HEK293 (cell line): ENCODE data around the gene GUCY1A2.
A peak's percentile ranks its signal among the peaks of the same experiment; 100 is the strongest.

Experiments
- CTCF ChIA-PET: fragments of 350-600 bp; formaldehyde crosslinking; extraction: SDS; loops from one replicate; lab custom pipeline; 2021; ENCODE audit warnings: antibody characterized with exemption; lab: Yijun Ruan, JAX
- POLR2A ChIA-PET: fragments of 300-600 bp; formaldehyde crosslinking; extraction: SDS; loops from one replicate; lab custom pipeline; 2020; ENCODE audit warnings: antibody characterized with exemption, inconsistent platforms; lab: Yijun Ruan, JAX
- H3K27ac ChIP-seq: fragments of 200-500 bp; sonication (Bioruptor generic); 2 replicates; pipeline ENCODE4 v1.5.1; 2014; ENCODE audit warnings: low read depth, low read length, control low read depth, inconsistent platforms; ENCODE audit errors: extremely low read depth
- H3K36me3 ChIP-seq, 2 experiments: fragments of 200-500 bp in 1 of 2; sonication (Bioruptor generic) in 1 of 2; 1 replicate in 1 of 2; 2 replicates in 1 of 2; pipeline ENCODE4 v1.5.1; 2014 to 2017; ENCODE audit warnings: inconsistent platforms in 2 of 2, low read length in 2 of 2; ENCODE audit not compliant: control insufficient read depth in 2 of 2, insufficient read depth in 1 of 2
- H3K4me1 ChIP-seq: fragments of 200-500 bp; sonication (Bioruptor generic); 2 replicates; pipeline ENCODE4 v1.5.1; 2014; ENCODE audit warnings: mild to moderate bottlenecking, low read length, inconsistent platforms; ENCODE audit not compliant: control insufficient read depth, insufficient read depth
- H3K4me3 ChIP-seq: 2 replicates; pipeline ENCODE4 v1.5.1; 2011; ENCODE audit warnings: low read depth, mild to moderate bottlenecking, control low read depth, low read length, moderate library complexity
- H3K9me3 ChIP-seq: fragments of 200-500 bp; sonication (Bioruptor generic); 2 replicates; pipeline ENCODE4 v1.5.1; 2014; ENCODE audit warnings: low read depth, low read length, inconsistent platforms; ENCODE audit not compliant: control insufficient read depth, insufficient read depth
- KLF8 ChIP-seq: fragments of 450-650 bp; formaldehyde crosslinking; IDR thresholded peaks from 2 replicates; pipeline ENCODE4 v1.5.1; 2016; ENCODE audit warnings: missing biosample characterization, missing genetic modification characterization
- KLF9 ChIP-seq: fragments of 450-650 bp; formaldehyde crosslinking; IDR thresholded peaks from 2 replicates; pipeline ENCODE4 v1.5.1; 2016; ENCODE audit warnings: missing biosample characterization, missing genetic modification characterization, low read depth
- SCRT1 ChIP-seq: fragments of 450-650 bp; formaldehyde crosslinking; IDR thresholded peaks from 2 replicates; pipeline ENCODE4 v1.5.1; 2016; ENCODE audit warnings: missing biosample characterization, missing genetic modification characterization, borderline replicate concordance
- SP7 ChIP-seq: fragments of 450-650 bp; formaldehyde crosslinking; IDR thresholded peaks from 2 replicates; pipeline ENCODE4 v1.5.1; 2016; ENCODE audit warnings: missing biosample characterization, missing genetic modification characterization
- TCF7L2 ChIP-seq: IDR thresholded peaks from 2 replicates; pipeline ENCODE4 v1.6.1; 2011; ENCODE audit warnings: low read depth, mild to moderate bottlenecking, inconsistent platforms, low read length, moderate library complexity, borderline replicate concordance
- ZFP3 ChIP-seq: fragments of 450-650 bp; formaldehyde crosslinking; IDR thresholded peaks from 2 replicates; pipeline ENCODE4 v1.5.1; 2016; ENCODE audit warnings: low read depth, missing biosample characterization, missing genetic modification characterization
- ZNF341 ChIP-seq: fragments of 450-650 bp; formaldehyde crosslinking; IDR thresholded peaks from 2 replicates; pipeline ENCODE4; 2016; ENCODE audit warnings: low read depth, missing biosample characterization, missing genetic modification characterization
- ZNF404 ChIP-seq: fragments of 450-650 bp; formaldehyde crosslinking; IDR thresholded peaks from 2 replicates; pipeline ENCODE4 v1.5.1; 2017; ENCODE audit warnings: missing biosample characterization, missing genetic modification characterization
- ZNF510 ChIP-seq: fragments of 450-650 bp; formaldehyde crosslinking; IDR thresholded peaks from 2 replicates; pipeline ENCODE4 v1.5.1; 2018; ENCODE audit warnings: mild to moderate bottlenecking, missing genetic modification characterization, missing biosample characterization; ENCODE audit not compliant: insufficient replicate concordance
- ZNF624 ChIP-seq: fragments of 450-650 bp; formaldehyde crosslinking; IDR thresholded peaks from 2 replicates; pipeline ENCODE4 v1.5.1; 2017; ENCODE audit warnings: missing biosample characterization, missing genetic modification characterization
- ZNF629 ChIP-seq: fragments of 450-650 bp; formaldehyde crosslinking; IDR thresholded peaks from 2 replicates; pipeline ENCODE4 v1.5.1; 2017; ENCODE audit warnings: missing biosample characterization, missing genetic modification characterization
- ZNF768 ChIP-seq: fragments of 450-650 bp; formaldehyde crosslinking; IDR thresholded peaks from 2 replicates; pipeline ENCODE4 v1.5.1; 2018; ENCODE audit warnings: missing biosample characterization, mild to moderate bottlenecking, missing genetic modification characterization
- ZNF843 ChIP-seq: fragments of 450-650 bp; formaldehyde crosslinking; IDR thresholded peaks from 2 replicates; pipeline ENCODE4 v1.5.1; 2016; ENCODE audit warnings: missing biosample characterization, missing genetic modification characterization
- ZXDB ChIP-seq: fragments of 450-650 bp; formaldehyde crosslinking; IDR thresholded peaks from 2 replicates; pipeline ENCODE4 v1.5.1; 2016; ENCODE audit warnings: missing biosample characterization, missing genetic modification characterization
- TF ChIP-seq, protein P1 (sequence below): fragments of 450-650 bp; formaldehyde crosslinking; IDR thresholded peaks from 2 replicates; pipeline ENCODE4 v1.5.1; 2016; ENCODE audit warnings: missing biosample characterization, missing genetic modification characterization
- TF ChIP-seq, protein P2 (sequence below): fragments of 450-650 bp; formaldehyde crosslinking; IDR thresholded peaks from 2 replicates; pipeline ENCODE4 v1.5.1; 2016; ENCODE audit warnings: missing biosample characterization, missing genetic modification characterization, borderline replicate concordance
- TF ChIP-seq, protein P3 (sequence below): fragments of 450-650 bp; formaldehyde crosslinking; IDR thresholded peaks from 2 replicates; pipeline ENCODE4 v1.5.1; 2017; ENCODE audit warnings: missing biosample characterization, missing genetic modification characterization
- TF ChIP-seq, protein P4 (sequence below): fragments of 450-650 bp; formaldehyde crosslinking; IDR thresholded peaks from 2 replicates; pipeline ENCODE4 v1.5.1; 2016; ENCODE audit warnings: missing biosample characterization, missing genetic modification characterization
- TF ChIP-seq, protein P5 (sequence below): fragments of 450-650 bp; formaldehyde crosslinking; IDR thresholded peaks from 2 replicates; pipeline ENCODE4 v1.5.1; 2016; ENCODE audit warnings: missing biosample characterization, missing genetic modification characterization, low read depth
- TF ChIP-seq, protein P6 (sequence below): fragments of 450-650 bp; IDR thresholded peaks from 2 replicates; pipeline ENCODE4 v1.5.1; 2018; ENCODE audit warnings: missing biosample characterization, missing genetic modification characterization

GUCY1A2 gene

DNA sequence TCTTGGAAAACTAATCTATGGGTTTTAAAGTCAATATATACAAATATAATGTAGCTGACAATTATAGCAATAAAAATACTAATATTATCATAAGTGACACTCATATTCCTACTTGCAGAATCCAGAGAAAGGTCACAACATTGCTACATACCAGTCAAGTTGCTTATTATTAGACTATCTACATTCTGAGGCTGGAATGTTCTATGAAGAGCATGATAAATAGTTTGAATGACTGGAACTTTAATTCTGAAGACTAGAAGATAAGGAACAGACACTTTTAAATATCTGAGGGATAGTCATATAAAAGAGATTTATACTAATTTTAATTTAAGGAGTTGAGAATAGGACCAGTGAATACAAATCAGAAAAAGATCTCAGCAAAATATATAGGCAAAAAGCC is 146.0 kb downstream of the GUCY1A2 start:
- TF ChIP-seq, protein P1, sequence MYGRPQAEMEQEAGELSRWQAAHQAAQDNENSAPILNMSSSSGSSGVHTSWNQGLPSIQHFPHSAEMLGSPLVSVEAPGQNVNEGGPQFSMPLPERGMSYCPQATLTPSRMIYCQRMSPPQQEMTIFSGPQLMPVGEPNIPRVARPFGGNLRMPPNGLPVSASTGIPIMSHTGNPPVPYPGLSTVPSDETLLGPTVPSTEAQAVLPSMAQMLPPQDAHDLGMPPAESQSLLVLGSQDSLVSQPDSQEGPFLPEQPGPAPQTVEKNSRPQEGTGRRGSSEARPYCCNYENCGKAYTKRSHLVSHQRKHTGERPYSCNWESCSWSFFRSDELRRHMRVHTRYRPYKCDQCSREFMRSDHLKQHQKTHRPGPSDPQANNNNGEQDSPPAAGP (tag by site-specific recombination), result no peak
- Histone ChIP-seq H3K4me3 (no peak overlapping the region), H3K4me1 (0 out of 2 replicates have a peak, but pooled peaks cover 2% of the 10 kb centered on the region), H3K36me3 (no peaks in the 10 kb centered on the region), H3K27ac (no peak overlapping the region), H3K9me3 (no peaks in the 10 kb centered on the region)
- ChIA-PET POLR2A (no interaction called here), CTCF (interaction anchor here (0.6 kb wide), 1 partner anchor 78 kb away, joined by 3 read pairs; no protein-coding TSS in a partner anchor)

DNA sequence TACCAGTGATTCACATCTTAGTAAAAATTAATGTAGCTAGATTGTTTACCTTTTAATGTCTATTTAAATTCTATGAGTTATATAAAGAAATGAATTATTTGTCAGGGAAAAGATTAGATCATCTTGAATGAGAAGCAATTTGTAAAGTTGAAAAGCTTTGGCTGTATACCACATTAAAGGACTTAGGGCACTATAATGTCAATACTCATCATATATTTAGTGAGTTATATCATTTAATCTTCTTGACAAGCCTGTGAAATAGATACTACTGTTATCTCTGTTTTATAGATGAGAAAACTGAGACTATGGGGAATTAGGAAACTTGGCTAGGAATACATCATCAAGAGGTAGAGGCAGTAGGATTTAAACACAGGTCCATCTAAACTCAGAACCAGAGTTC is 160.1 kb downstream of the GUCY1A2 start:
- Histone ChIP-seq H3K36me3 (no peaks in the 10 kb centered on the region), H3K27ac (no peak overlapping the region), H3K4me1 (no peaks in the 10 kb centered on the region; the same call in 1 of the 2 replicates), H3K9me3 (no peaks in the 10 kb centered on the region), H3K4me3 (no peak overlapping the region)
- CTCF ChIA-PET, result no interaction called here
- POLR2A ChIA-PET, result interaction anchor here (0.5 kb wide), 1 partner anchor 139 kb away, joined by 5 read pairs; no protein-coding TSS in a partner anchor
- TF ChIP-seq, protein P2, sequence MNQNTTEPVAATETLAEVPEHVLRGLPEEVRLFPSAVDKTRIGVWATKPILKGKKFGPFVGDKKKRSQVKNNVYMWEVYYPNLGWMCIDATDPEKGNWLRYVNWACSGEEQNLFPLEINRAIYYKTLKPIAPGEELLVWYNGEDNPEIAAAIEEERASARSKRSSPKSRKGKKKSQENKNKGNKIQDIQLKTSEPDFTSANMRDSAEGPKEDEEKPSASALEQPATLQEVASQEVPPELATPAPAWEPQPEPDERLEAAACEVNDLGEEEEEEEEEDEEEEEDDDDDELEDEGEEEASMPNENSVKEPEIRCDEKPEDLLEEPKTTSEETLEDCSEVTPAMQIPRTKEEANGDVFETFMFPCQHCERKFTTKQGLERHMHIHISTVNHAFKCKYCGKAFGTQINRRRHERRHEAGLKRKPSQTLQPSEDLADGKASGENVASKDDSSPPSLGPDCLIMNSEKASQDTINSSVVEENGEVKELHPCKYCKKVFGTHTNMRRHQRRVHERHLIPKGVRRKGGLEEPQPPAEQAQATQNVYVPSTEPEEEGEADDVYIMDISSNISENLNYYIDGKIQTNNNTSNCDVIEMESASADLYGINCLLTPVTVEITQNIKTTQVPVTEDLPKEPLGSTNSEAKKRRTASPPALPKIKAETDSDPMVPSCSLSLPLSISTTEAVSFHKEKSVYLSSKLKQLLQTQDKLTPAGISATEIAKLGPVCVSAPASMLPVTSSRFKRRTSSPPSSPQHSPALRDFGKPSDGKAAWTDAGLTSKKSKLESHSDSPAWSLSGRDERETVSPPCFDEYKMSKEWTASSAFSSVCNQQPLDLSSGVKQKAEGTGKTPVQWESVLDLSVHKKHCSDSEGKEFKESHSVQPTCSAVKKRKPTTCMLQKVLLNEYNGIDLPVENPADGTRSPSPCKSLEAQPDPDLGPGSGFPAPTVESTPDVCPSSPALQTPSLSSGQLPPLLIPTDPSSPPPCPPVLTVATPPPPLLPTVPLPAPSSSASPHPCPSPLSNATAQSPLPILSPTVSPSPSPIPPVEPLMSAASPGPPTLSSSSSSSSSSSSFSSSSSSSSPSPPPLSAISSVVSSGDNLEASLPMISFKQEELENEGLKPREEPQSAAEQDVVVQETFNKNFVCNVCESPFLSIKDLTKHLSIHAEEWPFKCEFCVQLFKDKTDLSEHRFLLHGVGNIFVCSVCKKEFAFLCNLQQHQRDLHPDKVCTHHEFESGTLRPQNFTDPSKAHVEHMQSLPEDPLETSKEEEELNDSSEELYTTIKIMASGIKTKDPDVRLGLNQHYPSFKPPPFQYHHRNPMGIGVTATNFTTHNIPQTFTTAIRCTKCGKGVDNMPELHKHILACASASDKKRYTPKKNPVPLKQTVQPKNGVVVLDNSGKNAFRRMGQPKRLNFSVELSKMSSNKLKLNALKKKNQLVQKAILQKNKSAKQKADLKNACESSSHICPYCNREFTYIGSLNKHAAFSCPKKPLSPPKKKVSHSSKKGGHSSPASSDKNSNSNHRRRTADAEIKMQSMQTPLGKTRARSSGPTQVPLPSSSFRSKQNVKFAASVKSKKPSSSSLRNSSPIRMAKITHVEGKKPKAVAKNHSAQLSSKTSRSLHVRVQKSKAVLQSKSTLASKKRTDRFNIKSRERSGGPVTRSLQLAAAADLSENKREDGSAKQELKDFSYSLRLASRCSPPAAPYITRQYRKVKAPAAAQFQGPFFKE, result no peak
- peak; percentile 66 for TF ChIP-seq ZXDB (tag by site-specific recombination)
- TF ChIP-seq, protein P3, sequence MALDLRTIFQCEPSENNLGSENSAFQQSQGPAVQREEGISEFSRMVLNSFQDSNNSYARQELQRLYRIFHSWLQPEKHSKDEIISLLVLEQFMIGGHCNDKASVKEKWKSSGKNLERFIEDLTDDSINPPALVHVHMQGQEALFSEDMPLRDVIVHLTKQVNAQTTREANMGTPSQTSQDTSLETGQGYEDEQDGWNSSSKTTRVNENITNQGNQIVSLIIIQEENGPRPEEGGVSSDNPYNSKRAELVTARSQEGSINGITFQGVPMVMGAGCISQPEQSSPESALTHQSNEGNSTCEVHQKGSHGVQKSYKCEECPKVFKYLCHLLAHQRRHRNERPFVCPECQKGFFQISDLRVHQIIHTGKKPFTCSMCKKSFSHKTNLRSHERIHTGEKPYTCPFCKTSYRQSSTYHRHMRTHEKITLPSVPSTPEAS, result no peak
- TF ChIP-seq ZNF510, result no peak
- TF ChIP-seq ZFP3 (tag by site-specific recombination), result no peak
- TF ChIP-seq, protein P4, sequence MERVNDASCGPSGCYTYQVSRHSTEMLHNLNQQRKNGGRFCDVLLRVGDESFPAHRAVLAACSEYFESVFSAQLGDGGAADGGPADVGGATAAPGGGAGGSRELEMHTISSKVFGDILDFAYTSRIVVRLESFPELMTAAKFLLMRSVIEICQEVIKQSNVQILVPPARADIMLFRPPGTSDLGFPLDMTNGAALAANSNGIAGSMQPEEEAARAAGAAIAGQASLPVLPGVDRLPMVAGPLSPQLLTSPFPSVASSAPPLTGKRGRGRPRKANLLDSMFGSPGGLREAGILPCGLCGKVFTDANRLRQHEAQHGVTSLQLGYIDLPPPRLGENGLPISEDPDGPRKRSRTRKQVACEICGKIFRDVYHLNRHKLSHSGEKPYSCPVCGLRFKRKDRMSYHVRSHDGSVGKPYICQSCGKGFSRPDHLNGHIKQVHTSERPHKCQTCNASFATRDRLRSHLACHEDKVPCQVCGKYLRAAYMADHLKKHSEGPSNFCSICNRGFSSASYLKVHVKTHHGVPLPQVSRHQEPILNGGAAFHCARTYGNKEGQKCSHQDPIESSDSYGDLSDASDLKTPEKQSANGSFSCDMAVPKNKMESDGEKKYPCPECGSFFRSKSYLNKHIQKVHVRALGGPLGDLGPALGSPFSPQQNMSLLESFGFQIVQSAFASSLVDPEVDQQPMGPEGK (tag by site-specific recombination), result no peak
- no peak for TF ChIP-seq SCRT1
- no peak for TF ChIP-seq ZNF404 (tag by site-specific recombination)
- TF ChIP-seq, protein P5, sequence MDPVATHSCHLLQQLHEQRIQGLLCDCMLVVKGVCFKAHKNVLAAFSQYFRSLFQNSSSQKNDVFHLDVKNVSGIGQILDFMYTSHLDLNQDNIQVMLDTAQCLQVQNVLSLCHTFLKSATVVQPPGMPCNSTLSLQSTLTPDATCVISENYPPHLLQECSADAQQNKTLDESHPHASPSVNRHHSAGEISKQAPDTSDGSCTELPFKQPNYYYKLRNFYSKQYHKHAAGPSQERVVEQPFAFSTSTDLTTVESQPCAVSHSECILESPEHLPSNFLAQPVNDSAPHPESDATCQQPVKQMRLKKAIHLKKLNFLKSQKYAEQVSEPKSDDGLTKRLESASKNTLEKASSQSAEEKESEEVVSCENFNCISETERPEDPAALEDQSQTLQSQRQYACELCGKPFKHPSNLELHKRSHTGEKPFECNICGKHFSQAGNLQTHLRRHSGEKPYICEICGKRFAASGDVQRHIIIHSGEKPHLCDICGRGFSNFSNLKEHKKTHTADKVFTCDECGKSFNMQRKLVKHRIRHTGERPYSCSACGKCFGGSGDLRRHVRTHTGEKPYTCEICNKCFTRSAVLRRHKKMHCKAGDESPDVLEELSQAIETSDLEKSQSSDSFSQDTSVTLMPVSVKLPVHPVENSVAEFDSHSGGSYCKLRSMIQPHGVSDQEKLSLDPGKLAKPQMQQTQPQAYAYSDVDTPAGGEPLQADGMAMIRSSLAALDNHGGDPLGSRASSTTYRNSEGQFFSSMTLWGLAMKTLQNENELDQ (tag by site-specific recombination), result no peak
- 0 out of 2 replicates have a peak, but pooled peaks have one; percentile 48 for TF ChIP-seq ZNF629
- peak; percentile 78 for TF ChIP-seq KLF8 (tag by site-specific recombination)
- no peak for TF ChIP-seq ZNF341 (tag by site-specific recombination)
- 0 out of 2 replicates have a peak, but pooled peaks have one; percentile 14 for TF ChIP-seq SP7 (tag by site-specific recombination)
- TF ChIP-seq, protein P6, sequence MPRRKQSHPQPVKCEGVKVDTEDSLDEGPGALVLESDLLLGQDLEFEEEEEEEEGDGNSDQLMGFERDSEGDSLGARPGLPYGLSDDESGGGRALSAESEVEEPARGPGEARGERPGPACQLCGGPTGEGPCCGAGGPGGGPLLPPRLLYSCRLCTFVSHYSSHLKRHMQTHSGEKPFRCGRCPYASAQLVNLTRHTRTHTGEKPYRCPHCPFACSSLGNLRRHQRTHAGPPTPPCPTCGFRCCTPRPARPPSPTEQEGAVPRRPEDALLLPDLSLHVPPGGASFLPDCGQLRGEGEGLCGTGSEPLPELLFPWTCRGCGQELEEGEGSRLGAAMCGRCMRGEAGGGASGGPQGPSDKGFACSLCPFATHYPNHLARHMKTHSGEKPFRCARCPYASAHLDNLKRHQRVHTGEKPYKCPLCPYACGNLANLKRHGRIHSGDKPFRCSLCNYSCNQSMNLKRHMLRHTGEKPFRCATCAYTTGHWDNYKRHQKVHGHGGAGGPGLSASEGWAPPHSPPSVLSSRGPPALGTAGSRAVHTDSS (tag by site-specific recombination), result no peak
- no peak for TF ChIP-seq ZNF624 (tag by site-specific recombination)
- no peak for TF ChIP-seq KLF9 (tag by site-specific recombination)
- TF ChIP-seq ZNF843 (tag by site-specific recombination), result peak; percentile 94
- peak; percentile 80 for TF ChIP-seq TCF7L2
- TF ChIP-seq ZNF768 (tag by site-specific recombination), result no peak
